ENCODE data around the gene ARHGAP33.

GRCh38 chr19:35779033-35779432 is 3.7 kb downstream of the ARHGAP33 start:
- no peak for TF ChIP-seq POLR2A (IDR thresholded peaks at IDR 0.05; ENCODE audit: low read length)
- TF ChIP-seq GATA1 (IDR thresholded peaks at IDR 0.05; ENCODE audit: low read depth, low read length) = no peak
